K562 (cell line): Measurements from ENCODE around the gene TK1. TPM values are rescaled to one million over a fixed set of nuclear protein-coding genes. Genes with fewer than 3 reads are reported as not detected.

ENCODE experiments used
- ATAC-seq: fragments of 200-7000 bp; cut with Tn5 transposase; 3 replicates; pipeline ENCODE4 v1.9.1; 2020; ENCODE audit warnings: moderate library complexity
- BruUV-seq: library from RNA; stranded (reverse); fragments of 400-500 nt; replicated peaks from 2 replicates; lab custom pipeline; 2021; lab: Mats Ljungman, UMichigan
- CTCF ChIA-PET: fragments of 300-600 bp; formaldehyde crosslinking; extraction: SDS; loops from one replicate; lab custom pipeline; 2021; ENCODE audit warnings: low intra/inter-chr PET ratio; lab: Yijun Ruan, JAX
- POLR2A ChIA-PET: fragments of 300-600, 350-650 bp; sonication (Branson Sonifier 250); formaldehyde crosslinking; extraction: SDS; loops from one replicate; lab custom pipeline; 2021; ENCODE audit warnings: antibody characterized with exemption, inconsistent platforms; lab: Yijun Ruan, JAX
- DNase-seq, 4 experiments: peaks; one replicate each; pipeline versions ENCODE4 v3.0.0 to v3.0.0-alpha.2; 2011 to 2018; ENCODE audit warnings: low spot score in 3 of 4, mixed read lengths in 3 of 4; ENCODE audit errors: extremely low read depth in 1 of 4
- FAIRE-seq: peaks from 2 replicates; lab custom pipeline; 2011; peaks lifted over from hg19 to GRCh38; lab: Jason Lieb, UNC
- H2AFZ ChIP-seq: 2 replicates; pipeline ENCODE4 v1.6.0; 2011; ENCODE audit warnings: low read depth, low read length, control low read depth, inconsistent platforms
- H3K27ac ChIP-seq: fragments of 200-600 bp; 3 replicates; pipeline ENCODE4 v1.8.0; 2011; ENCODE audit warnings: low read depth, mild to moderate bottlenecking, control low read depth, inconsistent platforms, low read length, moderate library complexity, mixed read lengths; ENCODE audit errors: extremely low read depth
- H3K27me3 ChIP-seq, 2 experiments: fragments of 300-600 bp in 1 of 2; 2 replicates in 1 of 2; 3 replicates in 1 of 2; pipeline versions ENCODE4 v1.6.0 to v1.8.0; 2011; ENCODE audit warnings: inconsistent platforms in 2 of 2, low read length in 2 of 2, mild to moderate bottlenecking in 1 of 2, mixed read lengths in 1 of 2, moderate library complexity in 1 of 2; ENCODE audit not compliant: control insufficient read depth in 2 of 2, insufficient read depth in 2 of 2
- H3K36me3 ChIP-seq: fragments of 300-600 bp; 3 replicates; pipeline ENCODE4 v1.8.0; 2011; ENCODE audit warnings: mild to moderate bottlenecking, low read length, inconsistent platforms; ENCODE audit not compliant: control insufficient read depth, insufficient read depth
- H3K4me1 ChIP-seq, 2 experiments: fragments of 200-600 bp in 1 of 2; replicated peaks in 1 of 2; 2 replicates in 1 of 2; 3 replicates in 1 of 2; pipeline versions ENCODE4 v1.5.1 to v1.8.0; 2011; ENCODE audit warnings: inconsistent platforms in 2 of 2, low read length in 2 of 2, mild to moderate bottlenecking in 1 of 2, mixed read lengths in 1 of 2, moderate library complexity in 1 of 2; ENCODE audit not compliant: control insufficient read depth in 2 of 2, insufficient read depth in 2 of 2
- H3K4me2 ChIP-seq: 2 replicates; pipeline ENCODE4 v1.6.1; 2011; ENCODE audit warnings: low read length, control low read depth, inconsistent platforms, mixed read lengths; ENCODE audit not compliant: insufficient read depth
- H3K4me3 ChIP-seq: fragments of 200-600 bp; sonication (generic), shearing (Covaris generic); 2 replicates; pipeline ENCODE4 v1.5.1; 2016; ENCODE audit warnings: control low read depth, inconsistent platforms
- H3K79me2 ChIP-seq: fragments of 200-600 bp; 3 replicates; pipeline ENCODE4 v1.8.0; 2011; ENCODE audit warnings: low read length, inconsistent platforms; ENCODE audit not compliant: control insufficient read depth, insufficient read depth
- H3K9ac ChIP-seq, 2 experiments: 2 replicates each; pipeline versions ENCODE4 v1.6.0 to v1.6.1; 2011; ENCODE audit warnings: low read depth in 2 of 2, low read length in 2 of 2, control low read depth in 1 of 2, inconsistent platforms in 1 of 2, mild to moderate bottlenecking in 1 of 2, mixed read lengths in 1 of 2; ENCODE audit not compliant: insufficient read depth in 1 of 2
- H3K9me1 ChIP-seq: one replicate; pipeline ENCODE4 v1.6.0; 2011; ENCODE audit warnings: inconsistent platforms, mild to moderate bottlenecking, low read length, moderate library complexity; ENCODE audit not compliant: control insufficient read depth, insufficient read depth
- H3K9me3 ChIP-seq: replicated peaks from 2 replicates; pipeline ENCODE4 v1.5.1; 2011; ENCODE audit warnings: low read depth, low read length, inconsistent platforms; ENCODE audit not compliant: control insufficient read depth, insufficient read depth
- H4K20me1 ChIP-seq: replicated peaks from 2 replicates; pipeline ENCODE4 v1.6.1; 2011; ENCODE audit warnings: low read length, inconsistent platforms, mixed read lengths; ENCODE audit not compliant: control insufficient read depth, insufficient read depth
- BDP1 ChIP-seq: IDR thresholded peaks from 3 replicates; pipeline ENCODE4 v1.6.1; 2011; ENCODE audit not compliant: insufficient read length, insufficient read depth
- EZH2 ChIP-seq: IDR thresholded peaks from 2 replicates; pipeline ENCODE4 v1.6.1; 2012; ENCODE audit warnings: low read depth, mild to moderate bottlenecking, inconsistent platforms, low read length, borderline replicate concordance
- HEY1 ChIP-seq: fragments of 250-450 bp; sonication (Bioruptor Pico); IDR thresholded peaks from 2 replicates; pipeline ENCODE4 v1.5.0; 2020; ENCODE audit warnings: mild to moderate bottlenecking, moderate library complexity, borderline replicate concordance
- RERE ChIP-seq: sonication (generic); formaldehyde crosslinking; IDR thresholded peaks from 2 replicates; pipeline ENCODE4 v1.8.0; 2023; ENCODE audit warnings: missing genetic modification reagents, mild to moderate bottlenecking, borderline replicate concordance
- RHOXF2B ChIP-seq: fragments of 250-450 bp; sonication (Bioruptor Pico); conservative IDR thresholded peaks from 2 replicates; pipeline ENCODE4 v1.5.1; 2021
- SIX5 ChIP-seq, 2 experiments: IDR thresholded peaks; 2 replicates each; pipeline ENCODE4 v1.6.1; 2011; ENCODE audit warnings: low read length in 2 of 2, borderline replicate concordance in 1 of 2, low read depth in 1 of 2, mild to moderate bottlenecking in 1 of 2, moderate library complexity in 1 of 2; ENCODE audit not compliant: insufficient read depth in 1 of 2
- TBL1XR1 ChIP-seq, 2 experiments: IDR thresholded peaks; 2 replicates each; pipeline ENCODE4 v1.6.1; 2012; ENCODE audit warnings: improper control_type of control experiment in 2 of 2, low read length in 2 of 2, mild to moderate bottlenecking in 1 of 2
- ZFP1 ChIP-seq: fragments of 450-650 bp; formaldehyde crosslinking; IDR thresholded peaks from 2 replicates; pipeline ENCODE4 v1.4.0; 2020; ENCODE audit warnings: mild to moderate bottlenecking, mixed read lengths
- ZNF224 ChIP-seq: sonication (generic); formaldehyde crosslinking; IDR thresholded peaks from 2 replicates; pipeline ENCODE4 v1.8.0; 2022; ENCODE audit warnings: mild to moderate bottlenecking, missing genetic modification reagents
- ZSCAN29 ChIP-seq: fragments of 450-650 bp; IDR thresholded peaks from 2 replicates; pipeline ENCODE4 v1.6.1; 2017
- WGBS: fragments of 100-300 bp; shearing (Covaris generic); methylation state at CpG from one replicate; pipeline ENCODE4 v1.1.6; 2016; ENCODE audit warnings: low coverage, mixed read lengths; ENCODE audit not compliant: insufficient coverage; ENCODE audit errors: missing lambda C conversion rate; 5-methylcytosine and 5-hydroxymethylcytosine counted together
- in situ Hi-C: fragments of 300-500 bp; cut with MboI; formaldehyde crosslinking; loops from 4 replicates; pipeline ENCODE4 v1.15.0; 2018; ENCODE audit warnings: inconsistent platforms, mixed read lengths
- intact Hi-C: fragments of 100-400 bp; cut with micrococcal nuclease; formaldehyde crosslinking; loops from 2 replicates; pipeline ENCODE4 v1.14.2; 2022
- polyA plus RNA-seq, 8 experiments: library from polyadenylated mRNA; depleted of rRNA in 4 of 8; stranded (reverse) in 5 of 8; unstranded in 3 of 8; fragments of >200 nt; fragmentation: Nextera tagmentation in 2 of 8; fragmentation: Illumina TruSeq in 1 of 8; extraction: Ambion mirVana in 2 of 8; extraction: Trizol in 1 of 8; gene quantifications; 2 replicates each; pipeline versions ENCODE4 v1.2.1 to v1.2.3, GENCODE V29; 2011 to 2014; ENCODE audit warnings: inconsistent platforms in 1 of 8, missing spikeins in 1 of 8
- total RNA-seq, 7 experiments: library from RNA; depleted of rRNA in 6 of 7; stranded (reverse); fragments of >200 nt in 6 of 7; fragmentation: Illumina TruSeq in 2 of 7; extraction: Trizol in 2 of 7; gene quantifications; 2 replicates each; pipeline versions ENCODE4 v1.2.1 to v1.2.3, GENCODE V29; 2011 to 2021; ENCODE audit warnings: low replicate concordance in 1 of 7
- TF ChIP-seq, protein P1 (sequence below): sonication (generic); formaldehyde crosslinking; IDR thresholded peaks from 2 replicates; pipeline ENCODE4 v1.8.1; 2023; ENCODE audit warnings: mild to moderate bottlenecking, missing genetic modification reagents

The TK1 gene
- total and polyA plus RNA-seq, 9 of the 15 experiments (the other 6 are each of a cell fraction or from before 2014, with no cell fraction given): 8.4 to 280 (median 103) TPM

DNA sequence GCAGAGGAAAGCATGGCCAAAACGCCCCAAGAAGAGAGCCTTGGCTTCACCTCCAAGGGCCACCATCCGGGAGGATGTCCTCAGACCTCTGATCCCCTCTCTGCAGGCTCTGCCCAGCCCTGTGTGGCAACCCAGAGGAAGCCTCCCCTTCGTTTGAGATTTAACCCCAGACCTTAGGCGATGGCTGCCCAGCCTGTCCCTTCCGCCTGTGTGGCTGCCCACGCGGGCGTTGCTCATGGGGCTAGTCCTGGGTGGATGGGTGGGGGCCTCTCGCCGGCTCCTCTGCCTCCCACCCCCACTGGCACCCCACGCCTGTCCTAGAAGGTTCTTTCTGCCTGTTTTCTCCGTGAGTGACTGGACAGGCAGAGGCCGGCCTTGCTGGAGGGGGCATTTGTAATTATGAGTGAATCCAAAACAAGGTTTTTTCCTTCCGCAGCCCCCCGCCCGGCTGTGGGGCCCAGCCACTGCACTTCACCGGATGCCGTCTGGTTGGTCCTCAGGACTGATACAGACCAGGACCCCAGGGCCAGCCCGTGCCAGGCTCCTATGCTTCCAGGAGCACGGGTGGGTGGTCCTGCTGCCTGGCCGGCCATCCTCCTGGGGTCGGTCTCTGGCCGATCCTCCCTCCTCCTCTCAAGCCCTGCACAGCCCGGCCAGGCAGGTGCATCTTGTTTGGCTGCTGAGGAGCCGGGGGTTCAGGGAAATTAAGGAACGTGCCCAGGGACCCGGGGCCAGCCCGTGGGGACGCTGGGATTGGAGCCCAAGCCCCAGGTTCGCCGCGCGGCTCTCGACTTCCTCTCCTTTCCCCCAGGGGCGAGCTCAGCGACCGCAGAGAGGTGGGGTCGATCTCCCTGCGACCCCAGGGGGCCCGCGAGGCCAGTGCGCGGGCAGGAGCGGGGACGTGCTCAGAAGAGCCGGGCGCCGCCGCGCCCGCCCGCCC lies 44.4 kb upstream of the TK1 start, which contains the start of gene TMEM235:
Gene TMEM235, plus strand, starts transcription at position 636 of the 940 bp plus-strand sequence. CDS start 393 bp downstream, outside the sequence.
- FAIRE-seq (no peak), DNase-seq (no peak), ATAC-seq (no peak; the same call in 2 of the 3 replicates)
- Histone ChIP-seq H2AFZ (peak within 1 kb of the TSS; percentile 52; the same call in 1 of the 2 replicates), H3K27ac (no peak within 1 kb of the TSS), H3K4me1 (peaks cover 0 to 46% of the 10 kb centered on the region in 2 experiments; a peak in 3 of 5 replicates), H3K4me2 (no peak within 1 kb of the TSS), H3K9me3 (no peaks in the 10 kb centered on the region), H3K4me3 (no peak within 1 kb of the TSS), H4K20me1 (0 out of 2 replicates have a peak, but pooled peaks cover under 1% of the 10 kb centered on the region), H3K9me1 (no peaks in the 10 kb centered on the region), H3K27me3 (no peaks in the 10 kb centered on the region), H3K79me2 (no peaks in the 10 kb centered on the region), H3K9ac (peak within 1 kb of the TSS in 1 of 2 experiments; percentile 43; a peak in 1 of 4 replicates), H3K36me3 (no peaks in the 10 kb centered on the region)
- in situ Hi-C loops (no loop called here), intact Hi-C loops (no loop called here)
- POLR2A ChIA-PET: interaction anchor here (0.6 to 1.6 kb wide), 2 partner anchors 12 to 62 kb away, joined by 3 read pairs; no protein-coding TSS in a partner anchor
- no TSS peak for BruUV-seq
- CTCF ChIA-PET: no interaction called here
- 41% methylated on average over 21 of the region's 52 CpGs for WGBS
- TF ChIP-seq TBL1XR1 (IDR thresholded peaks at IDR 0.05; ENCODE audit: low read length in 2 of 2) (no peak), ZSCAN29 (no peak), RERE (CRISPR knock-in tag) (no peak), EZH2 (no peak), BDP1 (no peak), ZFP1 (CRISPR knock-in tag) (no peak), ZNF224 (CRISPR knock-in tag) (no peak), HEY1 (CRISPR knock-in tag) (no peak), RHOXF2B (no peak), SIX5 (IDR thresholded peaks at IDR 0.05; ENCODE audit: borderline replicate concordance in 1 of 2, insufficient read depth in 1 of 2, low read depth in 1 of 2, low read length in 2 of 2) (no peak)
- TF ChIP-seq, protein P1, sequence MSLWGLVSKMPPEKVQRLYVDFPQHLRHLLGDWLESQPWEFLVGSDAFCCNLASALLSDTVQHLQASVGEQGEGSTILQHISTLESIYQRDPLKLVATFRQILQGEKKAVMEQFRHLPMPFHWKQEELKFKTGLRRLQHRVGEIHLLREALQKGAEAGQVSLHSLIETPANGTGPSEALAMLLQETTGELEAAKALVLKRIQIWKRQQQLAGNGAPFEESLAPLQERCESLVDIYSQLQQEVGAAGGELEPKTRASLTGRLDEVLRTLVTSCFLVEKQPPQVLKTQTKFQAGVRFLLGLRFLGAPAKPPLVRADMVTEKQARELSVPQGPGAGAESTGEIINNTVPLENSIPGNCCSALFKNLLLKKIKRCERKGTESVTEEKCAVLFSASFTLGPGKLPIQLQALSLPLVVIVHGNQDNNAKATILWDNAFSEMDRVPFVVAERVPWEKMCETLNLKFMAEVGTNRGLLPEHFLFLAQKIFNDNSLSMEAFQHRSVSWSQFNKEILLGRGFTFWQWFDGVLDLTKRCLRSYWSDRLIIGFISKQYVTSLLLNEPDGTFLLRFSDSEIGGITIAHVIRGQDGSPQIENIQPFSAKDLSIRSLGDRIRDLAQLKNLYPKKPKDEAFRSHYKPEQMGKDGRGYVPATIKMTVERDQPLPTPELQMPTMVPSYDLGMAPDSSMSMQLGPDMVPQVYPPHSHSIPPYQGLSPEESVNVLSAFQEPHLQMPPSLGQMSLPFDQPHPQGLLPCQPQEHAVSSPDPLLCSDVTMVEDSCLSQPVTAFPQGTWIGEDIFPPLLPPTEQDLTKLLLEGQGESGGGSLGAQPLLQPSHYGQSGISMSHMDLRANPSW (CRISPR knock-in tag): no peak
